A673 (cell line): ENCODE data around the gene AURKA. TPM values are rescaled to one million over a fixed set of nuclear protein-coding genes. Genes with fewer than 3 reads are reported as not detected.

Experiments used
- BruUV-seq: library from RNA; stranded (reverse); fragments of 400-500 nt; replicated peaks from 2 replicates; lab custom pipeline; 2021; lab: Mats Ljungman, UMichigan
- CTCF ChIA-PET: fragments of 300-600 bp; sonication (Branson Sonifier 250); formaldehyde crosslinking; loops from one replicate; lab custom pipeline; 2022; ENCODE audit warnings: antibody characterized with exemption; lab: Charles Lee
- POLR2A ChIA-PET: fragments of 300-600 bp; sonication (Branson Sonifier 250); formaldehyde crosslinking; loops from one replicate; lab custom pipeline; 2022; ENCODE audit warnings: antibody characterized with exemption; ENCODE audit not compliant: low non-redundant PET; lab: Charles Lee
- DNase-seq: peaks from one replicate; pipeline ENCODE4 v3.0.0-alpha.2; 2015; ENCODE audit warnings: low spot score
- H3K27ac ChIP-seq: fragments of 200-600 bp; sonication (generic); 2 replicates; pipeline ENCODE4 v1.5.1; 2016; ENCODE audit warnings: mixed run types, low read depth, mild to moderate bottlenecking, mixed read lengths, antibody characterized with exemption, low read length; ENCODE audit not compliant: poor library complexity, severe bottlenecking
- H3K27me3 ChIP-seq: fragments of 200-600 bp; sonication (generic); replicated peaks from 2 replicates; pipeline ENCODE4 v1.6.1; 2017; ENCODE audit warnings: mixed run types, low read depth, mild to moderate bottlenecking, mixed read lengths, antibody characterized with exemption, low read length; ENCODE audit not compliant: insufficient read depth, poor library complexity
- H3K36me3 ChIP-seq: fragments of 200-600 bp; sonication (generic); 2 replicates; pipeline ENCODE4 v1.6.1; 2016; ENCODE audit warnings: mixed run types, mild to moderate bottlenecking, mixed read lengths, antibody characterized with exemption, low read length; ENCODE audit not compliant: insufficient read depth, poor library complexity, severe bottlenecking
- H3K4me1 ChIP-seq: fragments of 200-600 bp; sonication (generic); 2 replicates; pipeline ENCODE4 v1.6.1; 2017; ENCODE audit warnings: mixed run types, mild to moderate bottlenecking, mixed read lengths, antibody characterized with exemption, low read length; ENCODE audit not compliant: insufficient read depth, poor library complexity, severe bottlenecking
- H3K4me3 ChIP-seq: fragments of 200-600 bp; sonication (generic); 2 replicates; pipeline ENCODE4 v1.5.1; 2016; ENCODE audit warnings: low read depth, mixed run types, mild to moderate bottlenecking, mixed read lengths, low read length; ENCODE audit not compliant: poor library complexity, severe bottlenecking
- H3K9me3 ChIP-seq: fragments of 200-600 bp; sonication (generic); 2 replicates; pipeline ENCODE4 v1.6.1; 2016; ENCODE audit warnings: mixed run types, low read depth, mild to moderate bottlenecking, mixed read lengths, antibody characterized with exemption, low read length; ENCODE audit not compliant: poor library complexity, severe bottlenecking
- EZH2 ChIP-seq: fragments of 200-600 bp; sonication (generic); IDR thresholded peaks from 2 replicates; pipeline ENCODE4 v1.6.1; 2017; ENCODE audit warnings: borderline replicate concordance, low read depth, mild to moderate bottlenecking, mixed read lengths, antibody characterized with exemption, low read length; ENCODE audit not compliant: poor library complexity, severe bottlenecking
- intact Hi-C: fragments of 100-400 bp; cut with micrococcal nuclease; formaldehyde crosslinking; loops from one replicate; pipeline ENCODE4 v1.10.0; 2022; ENCODE audit not compliant: unreplicated experiment
- total RNA-seq: library from RNA; stranded (reverse); gene quantifications from 2 replicates; pipeline ENCODE4 v1.2.3, GENCODE V29; 2021
- TF ChIP-seq, protein P1 (sequence below): fragments of 300-800, 200-600 bp; sonication (generic); conservative IDR thresholded peaks from 2 replicates; pipeline ENCODE4 v1.5.1; 2017; ENCODE audit warnings: low read depth, mild to moderate bottlenecking, antibody characterized with exemption, low read length, moderate library complexity, mixed read lengths

The AURKA gene
- total RNA-seq, 1 experiment from 2014 or later: 105 TPM

DNA sequence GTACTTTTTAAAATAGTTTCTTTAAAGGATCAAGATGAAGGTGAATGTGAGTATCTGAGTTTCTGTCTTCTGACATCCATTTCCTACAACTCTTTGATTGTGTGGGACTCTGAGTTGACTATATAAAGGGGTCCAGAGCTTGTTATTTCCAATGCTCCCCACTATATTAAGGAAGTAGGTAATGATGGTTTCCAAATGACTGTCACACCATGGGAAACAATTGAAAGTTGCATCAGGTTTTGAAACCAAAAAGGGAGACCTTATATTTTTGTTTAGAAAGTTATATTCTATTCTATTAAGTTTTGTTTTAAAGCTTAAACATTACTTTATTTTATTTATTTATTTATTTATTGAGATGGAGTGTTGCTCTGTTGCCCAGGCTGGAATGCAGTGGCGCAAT is 31.2 kb upstream of the AURKA start:
- DNase-seq: no peak
- Histone ChIP-seq H3K27ac (no peak overlapping the region), H3K36me3 (no peaks in the 10 kb centered on the region), H3K4me1 (peaks cover 8% of the 10 kb centered on the region), H3K9me3 (no peaks in the 10 kb centered on the region), H3K27me3 (no peaks in the 10 kb centered on the region), H3K4me3 (no peak overlapping the region)
- TF ChIP-seq, protein P1, sequence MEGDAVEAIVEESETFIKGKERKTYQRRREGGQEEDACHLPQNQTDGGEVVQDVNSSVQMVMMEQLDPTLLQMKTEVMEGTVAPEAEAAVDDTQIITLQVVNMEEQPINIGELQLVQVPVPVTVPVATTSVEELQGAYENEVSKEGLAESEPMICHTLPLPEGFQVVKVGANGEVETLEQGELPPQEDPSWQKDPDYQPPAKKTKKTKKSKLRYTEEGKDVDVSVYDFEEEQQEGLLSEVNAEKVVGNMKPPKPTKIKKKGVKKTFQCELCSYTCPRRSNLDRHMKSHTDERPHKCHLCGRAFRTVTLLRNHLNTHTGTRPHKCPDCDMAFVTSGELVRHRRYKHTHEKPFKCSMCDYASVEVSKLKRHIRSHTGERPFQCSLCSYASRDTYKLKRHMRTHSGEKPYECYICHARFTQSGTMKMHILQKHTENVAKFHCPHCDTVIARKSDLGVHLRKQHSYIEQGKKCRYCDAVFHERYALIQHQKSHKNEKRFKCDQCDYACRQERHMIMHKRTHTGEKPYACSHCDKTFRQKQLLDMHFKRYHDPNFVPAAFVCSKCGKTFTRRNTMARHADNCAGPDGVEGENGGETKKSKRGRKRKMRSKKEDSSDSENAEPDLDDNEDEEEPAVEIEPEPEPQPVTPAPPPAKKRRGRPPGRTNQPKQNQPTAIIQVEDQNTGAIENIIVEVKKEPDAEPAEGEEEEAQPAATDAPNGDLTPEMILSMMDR: no peak
- TF ChIP-seq EZH2: no peak
- intact Hi-C loops: no loop called here
- BruUV-seq: no TSS peak
- CTCF ChIA-PET: no interaction called here
- POLR2A ChIA-PET: no interaction called here

DNA sequence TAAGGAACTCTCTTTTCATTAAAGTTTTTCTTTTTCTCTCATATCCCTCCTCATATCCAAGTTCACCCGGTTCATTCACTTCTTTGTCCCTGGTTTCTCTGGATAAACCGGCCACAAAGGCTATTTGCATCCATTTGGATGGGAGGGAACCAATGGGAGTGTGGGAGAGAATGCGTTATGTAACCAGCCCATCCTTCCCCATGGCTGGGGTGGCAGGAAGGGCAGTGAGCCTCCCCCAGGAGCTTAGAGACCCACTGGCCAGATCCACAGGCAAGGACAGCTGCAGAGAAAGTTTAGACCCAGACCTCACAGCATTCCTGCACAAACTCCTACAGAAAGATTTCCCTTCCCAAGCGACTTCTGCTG is 30.8 kb upstream of the AURKA start:
- Histone ChIP-seq H3K27me3 (no peaks in the 10 kb centered on the region), H3K4me1 (peaks cover 8% of the 10 kb centered on the region), H3K9me3 (no peaks in the 10 kb centered on the region), H3K36me3 (no peaks in the 10 kb centered on the region), H3K4me3 (no peak overlapping the region), H3K27ac (no peak overlapping the region)
- CTCF ChIA-PET: no interaction called here
- intact Hi-C loops: no loop called here
- DNase-seq: no peak
- POLR2A ChIA-PET: interaction anchor here (0.5 kb wide), 1 partner anchor 1974 kb away, joined by 5 read pairs; no protein-coding TSS in a partner anchor
- no TSS peak for BruUV-seq
- no peak for TF ChIP-seq EZH2
- TF ChIP-seq, protein P1: no peak

DNA sequence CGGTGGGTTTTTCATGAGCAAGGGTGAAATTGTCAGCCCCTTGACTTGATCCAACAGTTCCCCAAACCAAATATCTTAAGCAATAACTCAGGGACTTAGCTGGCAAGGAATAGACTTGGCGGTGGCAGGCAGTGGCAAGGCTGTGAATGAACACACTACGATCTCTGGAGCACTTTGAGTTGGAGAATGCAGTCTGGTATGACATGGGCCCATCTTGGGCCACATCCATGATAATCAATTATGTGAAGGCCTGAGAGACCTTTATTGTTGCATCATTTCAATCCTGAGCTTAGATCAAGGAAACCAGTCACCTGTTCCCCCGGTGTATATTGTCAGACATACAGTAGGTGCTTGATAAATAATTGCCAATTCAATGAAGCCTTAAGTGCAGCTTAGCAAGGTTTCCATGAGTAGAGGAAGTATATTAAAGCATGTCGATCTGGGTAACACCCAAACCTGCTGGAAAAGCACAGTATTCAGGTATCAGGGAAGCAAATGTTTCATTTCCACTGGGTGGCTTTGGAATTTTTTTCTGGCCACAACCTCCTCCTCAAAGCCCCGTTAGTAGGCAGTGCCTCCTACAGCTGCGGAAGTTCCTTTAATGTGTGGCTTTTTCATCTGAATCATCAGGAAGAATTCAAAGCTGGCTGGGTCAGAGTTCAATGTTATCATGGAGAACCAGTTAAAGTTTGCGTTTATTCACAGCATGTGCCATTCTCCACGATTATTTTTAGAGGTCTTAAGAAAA is 30.2 kb upstream of the AURKA start:
- H3K4me1 ChIP-seq: peaks cover 8% of the 10 kb centered on the region
- H3K9me3 ChIP-seq: no peaks in the 10 kb centered on the region
- TF ChIP-seq EZH2: no peak
- TF ChIP-seq, protein P1: no peak
- H3K27me3 ChIP-seq: no peaks in the 10 kb centered on the region
- BruUV-seq: no TSS peak
- ChIA-PET CTCF (no interaction called here), POLR2A (interaction anchor here (0.5 kb wide), 1 partner anchor 1973 kb away, joined by 5 read pairs; no protein-coding TSS in a partner anchor)
- DNase-seq: peak; percentile 15
- H3K4me3 ChIP-seq: no peak overlapping the region
- intact Hi-C loops: no loop called here
- no peaks in the 10 kb centered on the region for H3K36me3 ChIP-seq
- no peak overlapping the region for H3K27ac ChIP-seq
